ENCODE data around the gene TNIP3.

TNIP3 gene

DNA sequence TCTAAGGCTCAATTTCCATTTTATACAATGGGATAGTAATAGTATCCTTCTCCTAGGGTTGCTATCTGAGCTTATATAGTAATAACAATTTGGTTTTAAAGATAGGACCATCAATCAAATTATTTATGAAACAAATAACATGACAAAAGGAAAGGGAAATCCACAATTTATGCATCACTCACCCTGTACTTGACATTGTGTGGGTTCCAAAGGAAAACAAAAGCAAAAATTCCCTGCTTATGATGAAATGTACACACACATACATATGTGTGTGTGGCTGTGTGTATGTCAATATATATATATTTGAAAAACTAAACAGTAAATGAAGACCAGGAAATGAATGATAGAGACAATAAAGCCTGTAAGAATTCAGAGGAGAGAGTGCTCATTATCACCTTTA lies 2.9 kb upstream of the TNIP3 start:
- Mint-ChIP-seq H3K4me1 (ENCODE audit: low read depth) (peaks cover 52% of the 10 kb centered on the region), H3K9me3 (no peaks in the 10 kb centered on the region), H3K27ac (no peak overlapping the region), H3K27me3 (peaks cover 3% of the 10 kb centered on the region), H3K4me3 (no peak overlapping the region), H3K36me3 (ENCODE audit: low read depth) (no peaks in the 10 kb centered on the region)
- intact Hi-C loops (cut with micrococcal nuclease) = no loop called here

DNA sequence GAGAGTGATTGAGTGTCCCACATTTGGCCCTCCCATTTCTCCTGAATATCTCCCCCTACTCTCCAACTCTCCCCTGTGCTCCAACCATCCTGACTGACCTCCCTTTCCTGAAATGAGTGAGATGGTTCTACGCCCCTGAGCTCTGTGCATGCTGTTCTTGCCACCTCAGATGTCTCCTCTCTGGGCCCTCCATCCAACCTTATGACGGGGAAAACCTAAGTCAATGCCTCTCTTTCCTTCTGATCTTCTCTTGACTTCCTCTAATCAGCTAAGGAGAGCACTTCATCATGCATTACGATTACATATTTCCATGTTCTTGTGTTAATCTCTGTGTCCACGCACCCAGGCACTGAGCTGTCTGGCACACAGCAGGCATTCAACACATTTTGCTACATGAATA lies 1.1 kb upstream of the TNIP3 start:
- H3K36me3 Mint-ChIP-seq (ENCODE audit: low read depth) = no peaks in the 10 kb centered on the region
- intact Hi-C loops (cut with micrococcal nuclease) = no loop called here
- peaks cover 52% of the 10 kb centered on the region for H3K4me1 Mint-ChIP-seq (ENCODE audit: low read depth)
- H3K27ac Mint-ChIP-seq = no peak overlapping the region
- H3K27me3 Mint-ChIP-seq = no peaks in the 10 kb centered on the region
- no peak overlapping the region for H3K4me3 Mint-ChIP-seq
- no peaks in the 10 kb centered on the region for H3K9me3 Mint-ChIP-seq

GRCh38 chr4:121156822-121157769 lies 7.0 kb downstream of the TNIP3 start:
- H3K4me1 Mint-ChIP-seq (ENCODE audit: low read depth) = peaks cover 42% of the 10 kb centered on the region
- no peaks in the 10 kb centered on the region for H3K36me3 Mint-ChIP-seq (ENCODE audit: low read depth)
- no peaks in the 10 kb centered on the region for H3K9me3 Mint-ChIP-seq
- peak overlapping the region; percentile 76 for H3K27ac Mint-ChIP-seq
- H3K27me3 Mint-ChIP-seq = peaks cover 1% of the 10 kb centered on the region
- H3K4me3 Mint-ChIP-seq = peak overlapping the region; percentile 78
- intact Hi-C loops (cut with micrococcal nuclease) = loop anchor here (1.0 kb wide), 1 partner anchor 12 kb away; no protein-coding TSS in a partner anchor

DNA sequence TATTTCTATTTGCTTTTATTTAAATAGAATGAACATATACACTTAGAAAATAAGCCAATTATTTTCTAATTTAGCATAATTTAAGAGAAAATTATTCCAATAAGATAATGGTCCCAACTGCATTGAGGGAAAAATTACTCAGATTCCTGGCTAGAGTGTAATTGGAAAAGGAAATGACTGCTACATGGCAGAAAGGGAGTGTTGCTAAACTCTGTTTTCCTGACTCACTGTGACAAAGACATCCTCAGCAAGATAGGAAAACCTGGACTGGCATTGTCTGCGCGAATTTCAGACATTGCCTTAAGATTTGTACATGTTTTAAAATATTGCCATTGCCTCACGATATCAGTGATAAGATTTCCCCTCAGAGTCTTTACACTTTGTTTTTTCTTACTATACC lies 8.2 kb downstream of the TNIP3 start:
- H3K4me1 Mint-ChIP-seq (ENCODE audit: low read depth) = peaks cover 42% of the 10 kb centered on the region
- H3K27me3 Mint-ChIP-seq = peaks cover 1% of the 10 kb centered on the region
- peak overlapping the region; percentile 51 for H3K27ac Mint-ChIP-seq
- no peaks in the 10 kb centered on the region for H3K36me3 Mint-ChIP-seq (ENCODE audit: low read depth)
- peak overlapping the region; percentile 40 for H3K4me3 Mint-ChIP-seq
- H3K9me3 Mint-ChIP-seq = no peaks in the 10 kb centered on the region
- intact Hi-C loops (cut with micrococcal nuclease) = loop anchor here (1.0 kb wide), 1 partner anchor 13 kb away; no protein-coding TSS in a partner anchor

GRCh38 chr4:121154103-121154515 lies 10.0 kb downstream of the TNIP3 start:
- Mint-ChIP-seq H3K9me3 (no peaks in the 10 kb centered on the region), H3K4me3 (no peak overlapping the region), H3K27me3 (peaks cover 5% of the 10 kb centered on the region), H3K27ac (no peak overlapping the region), H3K4me1 (ENCODE audit: low read depth) (peaks cover 42% of the 10 kb centered on the region), H3K36me3 (ENCODE audit: low read depth) (no peaks in the 10 kb centered on the region)
- intact Hi-C loops (cut with micrococcal nuclease) = loop anchor here (5.0 kb wide), 1 partner anchor 33 kb away; no protein-coding TSS in a partner anchor

DNA sequence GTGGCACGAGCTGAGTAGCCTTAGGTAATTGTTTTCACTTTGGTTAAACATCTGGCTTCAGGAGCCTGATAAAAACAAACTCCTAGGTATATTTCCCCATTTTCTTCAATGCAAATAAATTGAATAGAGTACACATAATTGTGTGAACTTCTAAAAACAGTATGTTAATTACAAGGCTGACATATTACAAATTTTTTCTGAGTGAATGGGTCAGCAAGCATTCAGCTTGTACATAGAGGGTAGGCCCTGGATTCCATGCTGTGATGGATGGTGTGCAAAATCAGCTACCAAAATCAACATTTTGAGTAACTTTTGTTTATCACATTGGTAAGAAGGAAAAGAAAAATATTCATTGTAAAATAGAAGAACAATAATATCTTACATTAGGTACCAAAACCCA lies 12.2 kb downstream of the TNIP3 start:
- intact Hi-C loops (cut with micrococcal nuclease) = loop anchor here (5.0 kb wide), 1 partner anchor 35 kb away; no protein-coding TSS in a partner anchor
- H3K27ac Mint-ChIP-seq = no peak overlapping the region
- peaks cover 22% of the 10 kb centered on the region for H3K4me1 Mint-ChIP-seq (ENCODE audit: low read depth)
- H3K36me3 Mint-ChIP-seq (ENCODE audit: low read depth) = no peaks in the 10 kb centered on the region
- H3K9me3 Mint-ChIP-seq = no peaks in the 10 kb centered on the region
- H3K27me3 Mint-ChIP-seq = peaks cover 11% of the 10 kb centered on the region
- no peak overlapping the region for H3K4me3 Mint-ChIP-seq

- intact Hi-C loops (cut with micrococcal nuclease) = loop anchor here (5.0 kb wide), 1 partner anchor 37 kb away; no protein-coding TSS in a partner anchor
- Mint-ChIP-seq H3K4me1 (ENCODE audit: low read depth) (peaks cover 15% of the 10 kb centered on the region), H3K36me3 (ENCODE audit: low read depth) (no peaks in the 10 kb centered on the region)
Observed at GRCh38 chr4:121150486-121150885, 13.6 kb downstream of the TNIP3 start.

GRCh38 chr4:121150003-121150402 lies 14.1 kb downstream of the TNIP3 start:
- intact Hi-C loops (cut with micrococcal nuclease) = loop anchor here (5.0 kb wide), 1 partner anchor 37 kb away; no protein-coding TSS in a partner anchor

More at GRCh38 chr4:121150486-121150885, 13.6 kb downstream of the TNIP3 start:
- H3K9me3 Mint-ChIP-seq = no peaks in the 10 kb centered on the region
- no peak overlapping the region for H3K4me3 Mint-ChIP-seq
- peaks cover 12% of the 10 kb centered on the region for H3K27me3 Mint-ChIP-seq
- no peak overlapping the region for H3K27ac Mint-ChIP-seq

GRCh38 chr4:121148621-121149020 lies 15.5 kb downstream of the TNIP3 start:
- no peaks in the 10 kb centered on the region for H3K9me3 Mint-ChIP-seq
- H3K4me3 Mint-ChIP-seq = no peak overlapping the region
- no peaks in the 10 kb centered on the region for H3K36me3 Mint-ChIP-seq (ENCODE audit: low read depth)
- H3K27me3 Mint-ChIP-seq = peaks cover 11% of the 10 kb centered on the region
- intact Hi-C loops (cut with micrococcal nuclease) = no loop called here
- peaks cover 6% of the 10 kb centered on the region for H3K4me1 Mint-ChIP-seq (ENCODE audit: low read depth)
- no peak overlapping the region for H3K27ac Mint-ChIP-seq

More at GRCh38 chr4:121150003-121150402, 14.1 kb downstream of the TNIP3 start:
- H3K4me3 Mint-ChIP-seq = no peak overlapping the region
- no peaks in the 10 kb centered on the region for H3K36me3 Mint-ChIP-seq (ENCODE audit: low read depth)
- H3K27ac Mint-ChIP-seq = no peak overlapping the region
- H3K27me3 Mint-ChIP-seq = peaks cover 12% of the 10 kb centered on the region
- H3K9me3 Mint-ChIP-seq = no peaks in the 10 kb centered on the region
- peaks cover 15% of the 10 kb centered on the region for H3K4me1 Mint-ChIP-seq (ENCODE audit: low read depth)

- H3K4me3 Mint-ChIP-seq = no peak overlapping the region
- peaks cover 11% of the 10 kb centered on the region for H3K27me3 Mint-ChIP-seq
- no peak overlapping the region for H3K27ac Mint-ChIP-seq
- no peaks in the 10 kb centered on the region for H3K36me3 Mint-ChIP-seq (ENCODE audit: low read depth)
- H3K9me3 Mint-ChIP-seq = no peaks in the 10 kb centered on the region
- intact Hi-C loops (cut with micrococcal nuclease) = no loop called here
- no peaks in the 10 kb centered on the region for H3K4me1 Mint-ChIP-seq (ENCODE audit: low read depth)
Observed at GRCh38 chr4:121148000-121148399, 16.1 kb downstream of the TNIP3 start.

GRCh38 chr4:121146530-121146929 lies 17.6 kb downstream of the TNIP3 start:
- Mint-ChIP-seq H3K9me3 (no peaks in the 10 kb centered on the region), H3K4me3 (no peak overlapping the region), H3K27me3 (peaks cover 11% of the 10 kb centered on the region), H3K4me1 (ENCODE audit: low read depth) (no peaks in the 10 kb centered on the region), H3K27ac (no peak overlapping the region), H3K36me3 (ENCODE audit: low read depth) (no peaks in the 10 kb centered on the region)
- intact Hi-C loops (cut with micrococcal nuclease) = no loop called here

GRCh38 chr4:121145430-121145829 lies 18.7 kb downstream of the TNIP3 start:
- Mint-ChIP-seq H3K36me3 (ENCODE audit: low read depth) (no peaks in the 10 kb centered on the region), H3K4me1 (ENCODE audit: low read depth) (no peaks in the 10 kb centered on the region), H3K27me3 (peaks cover 11% of the 10 kb centered on the region), H3K4me3 (no peak overlapping the region), H3K27ac (no peak overlapping the region), H3K9me3 (no peaks in the 10 kb centered on the region)
- intact Hi-C loops (cut with micrococcal nuclease) = no loop called here

GRCh38 chr4:121144021-121144420 lies 20.1 kb downstream of the TNIP3 start:
- Mint-ChIP-seq H3K27ac (no peak overlapping the region), H3K4me3 (no peak overlapping the region), H3K27me3 (peaks cover 6% of the 10 kb centered on the region), H3K4me1 (ENCODE audit: low read depth) (no peaks in the 10 kb centered on the region), H3K9me3 (no peaks in the 10 kb centered on the region), H3K36me3 (ENCODE audit: low read depth) (no peaks in the 10 kb centered on the region)
- intact Hi-C loops (cut with micrococcal nuclease) = no loop called here

DNA sequence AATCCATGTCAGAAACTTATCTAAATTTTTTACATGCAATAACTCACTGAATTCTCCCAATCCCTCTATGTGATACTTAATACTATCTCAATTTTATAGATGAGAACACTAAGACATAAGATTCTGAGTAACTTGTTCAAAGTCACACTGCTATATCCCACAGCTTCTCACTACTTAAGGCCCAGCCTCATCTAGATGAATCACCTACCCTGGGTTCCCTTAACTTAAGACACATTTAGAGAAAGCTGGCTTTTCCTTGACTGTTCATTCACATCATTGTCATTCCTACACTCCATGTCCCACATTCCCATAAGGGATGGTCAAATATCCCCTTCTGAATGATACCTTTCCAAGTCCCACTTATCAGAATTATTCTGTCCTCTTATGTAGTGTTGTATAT lies 21.0 kb downstream of the TNIP3 start:
- intact Hi-C loops (cut with micrococcal nuclease) = no loop called here
- no peak overlapping the region for H3K4me3 Mint-ChIP-seq
- peaks cover 7% of the 10 kb centered on the region for H3K36me3 Mint-ChIP-seq (ENCODE audit: low read depth)
- H3K9me3 Mint-ChIP-seq = no peaks in the 10 kb centered on the region
- no peaks in the 10 kb centered on the region for H3K4me1 Mint-ChIP-seq (ENCODE audit: low read depth)
- peaks cover 3% of the 10 kb centered on the region for H3K27me3 Mint-ChIP-seq
- no peak overlapping the region for H3K27ac Mint-ChIP-seq

Data from dendritic cell treated with granulocyte-macrophage colony-stimulating factor and Interleukin-4, amounts not matched to agents 40 ng/mL and 50 ng/mL, for 4 days (primary cell).